CD4-positive, alpha-beta T cell treated with Interleukin-10 for 1 hour (primary cell): ENCODE results near the gene PCDH9.
"Not testable (repeated sequence)": the region's sequence is repeated elsewhere in the genome, so short reads cannot be mapped to it uniquely, and the experiment has no call there.

Experiments
- DNase-seq: peaks from one replicate; pipeline ENCODE4 v3.0.0-alpha.2; 2020

PCDH9 gene

GRCh38 chr13:67122251-67122650, 107.9 kb downstream of the PCDH9 start:
- DNase-seq = no peak

GRCh38 chr13:67120872-67121531, 109.1 kb downstream of the PCDH9 start:
- DNase-seq = no peak

- DNase-seq = no peak
Observed at GRCh38 chr13:67119481-67119894, 110.6 kb downstream of the PCDH9 start.

- DNase-seq = no peak
Observed at GRCh38 chr13:67118277-67118676, 111.9 kb downstream of the PCDH9 start.

GRCh38 chr13:67117010-67117550, 113.1 kb downstream of the PCDH9 start:
- DNase-seq = no peak

- DNase-seq = no peak
Observed at GRCh38 chr13:67107979-67108378, 122.2 kb downstream of the PCDH9 start.

GRCh38 chr13:67106502-67107057, 123.6 kb downstream of the PCDH9 start:
- no peak for DNase-seq

- no peak for DNase-seq
Observed at GRCh38 chr13:67101730-67102467, 128.2 kb downstream of the PCDH9 start.

GRCh38 chr13:67100730-67101129, 129.4 kb downstream of the PCDH9 start:
- no peak for DNase-seq

- no peak for DNase-seq
Observed at GRCh38 chr13:67099494-67099893, 130.6 kb downstream of the PCDH9 start.

GRCh38 chr13:67097892-67098452, 132.2 kb downstream of the PCDH9 start:
- DNase-seq = no peak

GRCh38 chr13:67096893-67097292, 133.2 kb downstream of the PCDH9 start:
- DNase-seq = not testable (repeated sequence)

- DNase-seq = no peak
Observed at GRCh38 chr13:67096418-67096817, 133.7 kb downstream of the PCDH9 start.

GRCh38 chr13:67095621-67096020, 134.5 kb downstream of the PCDH9 start:
- no peak for DNase-seq

GRCh38 chr13:67094952-67095351, 135.2 kb downstream of the PCDH9 start:
- no peak for DNase-seq

GRCh38 chr13:67094078-67094477, 136.1 kb downstream of the PCDH9 start:
- DNase-seq = no peak

- no peak for DNase-seq
Observed at GRCh38 chr13:67091603-67092002, 138.5 kb downstream of the PCDH9 start.

- DNase-seq = no peak
Observed at GRCh38 chr13:67090856-67091255, 139.3 kb downstream of the PCDH9 start.

GRCh38 chr13:67087527-67087926, 142.6 kb downstream of the PCDH9 start:
- DNase-seq = no peak

- no peak for DNase-seq
Observed at GRCh38 chr13:67086260-67086659, 143.9 kb downstream of the PCDH9 start.

- DNase-seq = no peak
Observed at GRCh38 chr13:67084066-67084465, 146.1 kb downstream of the PCDH9 start.

GRCh38 chr13:67083519-67083918, 146.6 kb downstream of the PCDH9 start:
- DNase-seq = no peak

GRCh38 chr13:67080351-67080750, 149.8 kb downstream of the PCDH9 start:
- DNase-seq = no peak

GRCh38 chr13:67078062-67078461, 152.1 kb downstream of the PCDH9 start:
- DNase-seq = no peak
